ENCODE measurements around the gene TUBB. TPM values are rescaled to one million over a fixed set of nuclear protein-coding genes. Genes with fewer than 3 reads are reported as not detected.

TUBB gene
- total and polyA plus RNA-seq, 2 donors (not counting 3 experiments of a cell fraction or from before 2014, with no cell fraction given): 1,276 to 1,408 TPM

DNA sequence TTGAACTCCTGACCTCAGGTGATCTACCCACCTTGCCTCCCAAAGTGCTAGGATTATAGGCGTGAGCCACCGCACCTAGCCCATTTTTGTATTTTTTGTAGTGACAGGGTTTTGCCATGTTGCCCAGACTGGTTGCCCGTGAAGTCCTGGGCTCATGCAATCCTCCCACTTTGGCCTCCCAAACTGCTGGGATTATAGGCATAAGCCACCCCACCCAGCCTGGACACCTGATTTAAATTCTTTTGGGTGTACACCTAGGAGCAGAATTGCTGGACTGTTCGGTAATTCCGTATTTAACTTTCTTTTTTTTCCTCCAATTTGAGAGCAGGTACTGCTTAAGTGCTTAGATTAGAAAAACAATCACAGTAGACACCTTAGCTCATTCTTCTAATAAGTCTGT is 23.7 kb upstream of the TUBB start:
- H3K9me1 ChIP-seq (replicated peaks; ENCODE audit: control insufficient read depth, extremely low read depth, insufficient read depth, low read length): no peaks in the 10 kb centered on the region
- H3K27me3 ChIP-seq (ENCODE audit: control insufficient read depth in 2 of 2, insufficient read depth in 2 of 2, low read length in 2 of 2): no peaks in the 10 kb centered on the region
- ChIA-PET POLR2A (no interaction called here), CTCF (interaction anchor here (4.1 to 4.4 kb wide), 2 partner anchors 8 to 18 kb away, joined by 16 to 17 read pairs; no protein-coding TSS in a partner anchor)
- no peaks in the 10 kb centered on the region for H3K36me3 ChIP-seq (ENCODE audit: control insufficient read depth in 2 of 2, extremely low read depth in 1 of 2, insufficient read depth in 2 of 2, low read length in 2 of 2)
- TF ChIP-seq CTCF (IDR thresholded peaks at IDR 0.05; ENCODE audit: extremely low read depth in 1 of 2, insufficient read depth in 1 of 2, low read depth in 1 of 2, low read length in 2 of 2) (no peak), EZH2 (IDR thresholded peaks at IDR 0.05; ENCODE audit: borderline replicate concordance, low read depth, low read length, severe bottlenecking) (no peak), FOS (IDR thresholded peaks at IDR 0.05; ENCODE audit: borderline replicate concordance, insufficient read depth, low read length) (no peak)
- TF ChIP-seq, protein P1, sequence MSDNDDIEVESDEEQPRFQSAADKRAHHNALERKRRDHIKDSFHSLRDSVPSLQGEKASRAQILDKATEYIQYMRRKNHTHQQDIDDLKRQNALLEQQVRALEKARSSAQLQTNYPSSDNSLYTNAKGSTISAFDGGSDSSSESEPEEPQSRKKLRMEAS (IDR thresholded peaks at IDR 0.05; ENCODE audit: insufficient read depth, insufficient read length): no peak
- no peaks in the 10 kb centered on the region for H3K79me2 ChIP-seq (ENCODE audit: control insufficient read depth, insufficient read depth, low read length)
- no peak overlapping the region for H3K9ac ChIP-seq (replicated peaks; ENCODE audit: extremely low read depth, insufficient read depth, low read length)
- no peak overlapping the region for H3K4me3 ChIP-seq (replicated peaks in 1 of 3; ENCODE audit: insufficient read depth in 1 of 3, low read depth in 1 of 3, low read length in 3 of 3)
- H2AFZ ChIP-seq (ENCODE audit: low read depth, low read length): no peak overlapping the region
- DNase-seq (ENCODE audit: low read depth, low spot score) (no peak), FAIRE-seq (no peak)
- dilution Hi-C loops (cut with MboI; ENCODE audit: extremely low pct_ligation_motif_present, low sequenced_read_pairs) (no loop called here), intact Hi-C loops (cut with micrococcal nuclease) (no loop called here)
- no peak overlapping the region for H3K4me2 ChIP-seq (ENCODE audit: insufficient read depth, low read length)
- H4K20me1 ChIP-seq (replicated peaks; ENCODE audit: control insufficient read depth, extremely low read depth, insufficient read depth, low read length): no peaks in the 10 kb centered on the region
- H3K4me1 ChIP-seq (ENCODE audit: control insufficient read depth, extremely low read depth, insufficient read depth, low read length): no peaks in the 10 kb centered on the region
- no peak overlapping the region for H3K27ac ChIP-seq (ENCODE audit: insufficient read depth, low read depth, low read length)
- no TSS peak for BruUV-seq (replicated peaks)
- H3K9me3 ChIP-seq (replicated peaks; ENCODE audit: control insufficient read depth, insufficient read depth, low read length): no peaks in the 10 kb centered on the region

- intact Hi-C loops (cut with micrococcal nuclease) (no loop called here), dilution Hi-C loops (cut with MboI; ENCODE audit: extremely low pct_ligation_motif_present, low sequenced_read_pairs) (no loop called here)
- CTCF ChIA-PET: interaction anchor here (0.7 to 4.1 kb wide), 3 partner anchors 10 to 21 kb away, joined by 3 to 17 read pairs (median 3); partner anchors contain the start of gene MDC1
- POLR2A ChIA-PET: no interaction called here
- no peaks in the 10 kb centered on the region for H3K9me1 ChIP-seq (replicated peaks; ENCODE audit: control insufficient read depth, extremely low read depth, insufficient read depth, low read length)
- H4K20me1 ChIP-seq (replicated peaks; ENCODE audit: control insufficient read depth, extremely low read depth, insufficient read depth, low read length): no peaks in the 10 kb centered on the region
- no peak overlapping the region for H3K4me3 ChIP-seq (replicated peaks in 1 of 3; ENCODE audit: insufficient read depth in 1 of 3, low read depth in 1 of 3, low read length in 3 of 3)
- peaks cover 2 to 6% of the 10 kb centered on the region in 2 experiments for H3K36me3 ChIP-seq (ENCODE audit: control insufficient read depth in 2 of 2, extremely low read depth in 1 of 2, insufficient read depth in 2 of 2, low read length in 2 of 2)
- TF ChIP-seq FOS (IDR thresholded peaks at IDR 0.05; ENCODE audit: borderline replicate concordance, insufficient read depth, low read length): no peak
- DNase-seq (ENCODE audit: low read depth, low spot score) (no peak), FAIRE-seq (no peak)
- H3K27ac ChIP-seq (ENCODE audit: insufficient read depth, low read depth, low read length): no peak overlapping the region
- BruUV-seq (replicated peaks): no TSS peak
- H3K27me3 ChIP-seq (ENCODE audit: control insufficient read depth in 2 of 2, insufficient read depth in 2 of 2, low read length in 2 of 2): no peaks in the 10 kb centered on the region
- H2AFZ ChIP-seq (ENCODE audit: low read depth, low read length): no peak overlapping the region
- no peak overlapping the region for H3K4me2 ChIP-seq (ENCODE audit: insufficient read depth, low read length)
- no peak overlapping the region for H3K9ac ChIP-seq (replicated peaks; ENCODE audit: extremely low read depth, insufficient read depth, low read length)
- no peaks in the 10 kb centered on the region for H3K9me3 ChIP-seq (replicated peaks; ENCODE audit: control insufficient read depth, insufficient read depth, low read length)
- H3K4me1 ChIP-seq (ENCODE audit: control insufficient read depth, extremely low read depth, insufficient read depth, low read length): no peaks in the 10 kb centered on the region
- no peaks in the 10 kb centered on the region for H3K79me2 ChIP-seq (ENCODE audit: control insufficient read depth, insufficient read depth, low read length)
These were observed 19.8 kb upstream of the TUBB start for GRCh38 chr6:30700340-30700739.
